DND-41 (cell line): ENCODE results near the gene ABCG1.

Experiments used
- ATAC-seq: fragments of 200-7000 bp; cut with Tn5 transposase; 3 replicates; pipeline ENCODE4 v1.9.1; 2021; ENCODE audit warnings: low read depth; ENCODE audit not compliant: insufficient read depth
- DNase-seq: peaks from one replicate; pipeline ENCODE4 v3.0.0-alpha.2; 2020
- H2AFZ ChIP-seq: 2 replicates; pipeline ENCODE4 v1.6.0; 2012; ENCODE audit warnings: low read depth, low read length
- H3K27ac ChIP-seq: 2 replicates; pipeline ENCODE4 v1.5.1; 2012; ENCODE audit warnings: low read length, inconsistent platforms
- H3K27me3 ChIP-seq: fragments of 200-600 bp; sonication (generic); 2 replicates; pipeline ENCODE4 v1.6.0; 2012; ENCODE audit warnings: low read length, mild to moderate bottlenecking, inconsistent platforms; ENCODE audit not compliant: insufficient read depth, poor library complexity
- H3K36me3 ChIP-seq: 2 replicates; pipeline ENCODE4 v1.5.1; 2012; ENCODE audit warnings: low read length, inconsistent platforms; ENCODE audit not compliant: insufficient read depth
- H3K4me1 ChIP-seq: 2 replicates; pipeline ENCODE4 v1.5.1; 2012; ENCODE audit warnings: mild to moderate bottlenecking, low read length; ENCODE audit not compliant: insufficient read depth
- H3K4me2 ChIP-seq: 2 replicates; pipeline ENCODE4 v1.6.0; 2012; ENCODE audit warnings: mild to moderate bottlenecking, moderate library complexity, low read length, inconsistent platforms; ENCODE audit not compliant: insufficient read depth
- H3K4me3 ChIP-seq, 2 experiments: fragments of 200-600 bp in 1 of 2; shearing (Covaris generic) in 1 of 2; 2 replicates each; pipeline ENCODE4 v1.5.1; 2012 to 2016; ENCODE audit warnings: inconsistent platforms in 2 of 2, low read length in 2 of 2, mild to moderate bottlenecking in 2 of 2, low read depth in 1 of 2, moderate library complexity in 1 of 2
- H3K79me2 ChIP-seq: 2 replicates; pipeline ENCODE4 v1.6.0; 2012; ENCODE audit warnings: low read length, inconsistent platforms; ENCODE audit not compliant: insufficient read depth
- H3K9ac ChIP-seq: 2 replicates; pipeline ENCODE4 v1.6.0; 2012; ENCODE audit warnings: low read depth, mild to moderate bottlenecking, inconsistent platforms, low read length, moderate library complexity
- H3K9me3 ChIP-seq: 2 replicates; pipeline ENCODE4 v1.5.1; 2012; ENCODE audit warnings: low read length, moderate library complexity, mild to moderate bottlenecking, inconsistent platforms; ENCODE audit not compliant: insufficient read depth, severe bottlenecking
- H4K20me1 ChIP-seq: 2 replicates; pipeline ENCODE4 v1.6.0; 2012; ENCODE audit warnings: low read length; ENCODE audit not compliant: insufficient read depth
- CTCF ChIP-seq: IDR thresholded peaks from 2 replicates; pipeline ENCODE4 v1.5.1; 2012; ENCODE audit warnings: borderline replicate concordance, low read length, moderate library complexity, mild to moderate bottlenecking; ENCODE audit not compliant: poor library complexity, severe bottlenecking; ENCODE audit errors: extremely low read depth
- EZH2 ChIP-seq: IDR thresholded peaks from 3 replicates; pipeline ENCODE4 v1.6.1; 2012; ENCODE audit warnings: borderline replicate concordance, low read depth, mild to moderate bottlenecking, moderate library complexity, low read length, inconsistent platforms; ENCODE audit not compliant: severe bottlenecking

ABCG1 gene

GRCh38 chr21:42222821-42223390 lies 4.0 kb downstream of the ABCG1 start:
- Histone ChIP-seq H3K9ac (no peak overlapping the region), H3K36me3 (peaks cover 36% of the 10 kb centered on the region), H3K9me3 (no peaks in the 10 kb centered on the region), H3K4me2 (no peak overlapping the region), H4K20me1 (peaks cover 11% of the 10 kb centered on the region; the same call in 1 of the 2 replicates), H3K4me1 (peaks cover 80% of the 10 kb centered on the region), H3K27ac (peak overlapping the region; percentile 37), H3K79me2 (peaks cover 54% of the 10 kb centered on the region), H2AFZ (no peak overlapping the region), H3K27me3 (no peaks in the 10 kb centered on the region), H3K4me3 (no peak overlapping the region)
- no peak for DNase-seq
- ATAC-seq = no peak
- TF ChIP-seq CTCF (no peak), EZH2 (no peak)

GRCh38 chr21:42223826-42224575 lies 5.1 kb downstream of the ABCG1 start:
- Histone ChIP-seq H3K4me2 (no peak overlapping the region), H3K9me3 (no peaks in the 10 kb centered on the region), H3K9ac (no peak overlapping the region), H2AFZ (no peak overlapping the region), H3K79me2 (peaks cover 59% of the 10 kb centered on the region), H3K27me3 (no peaks in the 10 kb centered on the region), H3K36me3 (peaks cover 36% of the 10 kb centered on the region), H3K27ac (peak overlapping the region; percentile 37), H3K4me1 (peaks cover 84% of the 10 kb centered on the region), H4K20me1 (peaks cover 11% of the 10 kb centered on the region; the same call in 1 of the 2 replicates), H3K4me3 (no peak overlapping the region)
- no peak for TF ChIP-seq CTCF
- no peak for TF ChIP-seq EZH2
- DNase-seq (peak; percentile 37), ATAC-seq (no peak)

DNA sequence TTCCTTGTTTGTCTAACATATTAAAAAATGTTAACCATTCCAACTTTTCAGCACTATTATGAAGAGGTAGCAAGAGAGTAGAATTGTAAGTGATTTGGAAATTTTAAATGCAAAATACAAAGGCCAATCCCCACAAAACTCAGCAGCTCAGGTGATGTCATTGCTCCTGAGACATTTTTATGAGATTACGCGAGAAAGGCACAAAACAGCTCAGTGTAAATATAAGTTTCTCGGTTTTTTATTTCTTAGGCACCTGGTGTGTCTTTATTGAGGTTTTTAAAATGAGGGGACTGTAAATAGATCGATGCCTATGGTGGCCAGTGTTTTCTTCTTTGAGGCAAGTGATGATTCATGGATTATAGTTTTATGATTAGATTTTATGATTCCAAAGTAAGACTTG lies 6.1 kb downstream of the ABCG1 start:
- ATAC-seq (no peak), DNase-seq (no peak)
- H3K4me2 ChIP-seq = no peak overlapping the region
- no peak overlapping the region for H3K4me3 ChIP-seq
- no peak overlapping the region for H2AFZ ChIP-seq
- peaks cover 89% of the 10 kb centered on the region for H3K4me1 ChIP-seq
- TF ChIP-seq EZH2 (no peak), CTCF (no peak)
- H3K27me3 ChIP-seq = no peaks in the 10 kb centered on the region
- no peaks in the 10 kb centered on the region for H3K9me3 ChIP-seq
- no peak overlapping the region for H3K27ac ChIP-seq
- peaks cover 11% of the 10 kb centered on the region; the same call in 1 of the 2 replicates for H4K20me1 ChIP-seq
- H3K79me2 ChIP-seq = peaks cover 65% of the 10 kb centered on the region
- H3K9ac ChIP-seq = no peak overlapping the region
- peaks cover 39% of the 10 kb centered on the region for H3K36me3 ChIP-seq
